Measurements from ENCODE around the gene AFG3L2. TPM values are rescaled to one million over a fixed set of nuclear protein-coding genes. Genes with fewer than 3 reads are reported as not detected.
A peak's percentile ranks its signal among the peaks of the same experiment; 100 is the strongest.

AFG3L2 gene
- total and polyA plus RNA-seq, 2 of the 13 experiments (the other 11 are each of a cell fraction or from before 2014, with no cell fraction given), result 28.6 to 86.9 TPM

- TF ChIP-seq, protein P1, sequence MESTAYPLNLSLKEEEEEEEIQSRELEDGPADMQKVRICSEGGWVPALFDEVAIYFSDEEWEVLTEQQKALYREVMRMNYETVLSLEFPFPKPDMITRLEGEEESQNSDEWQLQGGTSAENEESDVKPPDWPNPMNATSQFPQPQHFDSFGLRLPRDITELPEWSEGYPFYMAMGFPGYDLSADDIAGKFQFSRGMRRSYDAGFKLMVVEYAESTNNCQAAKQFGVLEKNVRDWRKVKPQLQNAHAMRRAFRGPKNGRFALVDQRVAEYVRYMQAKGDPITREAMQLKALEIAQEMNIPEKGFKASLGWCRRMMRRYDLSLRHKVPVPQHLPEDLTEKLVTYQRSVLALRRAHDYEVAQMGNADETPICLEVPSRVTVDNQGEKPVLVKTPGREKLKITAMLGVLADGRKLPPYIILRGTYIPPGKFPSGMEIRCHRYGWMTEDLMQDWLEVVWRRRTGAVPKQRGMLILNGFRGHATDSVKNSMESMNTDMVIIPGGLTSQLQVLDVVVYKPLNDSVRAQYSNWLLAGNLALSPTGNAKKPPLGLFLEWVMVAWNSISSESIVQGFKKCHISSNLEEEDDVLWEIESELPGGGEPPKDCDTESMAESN (CRISPR knock-in tag; conservative IDR thresholded peaks at IDR 0.05), result no peak
- no peak for TF ChIP-seq RELA (CRISPR knock-in tag; IDR thresholded peaks at IDR 0.05)
These were observed 833 bp downstream of the AFG3L2 start (continued) for GRCh38 chr18:12376034-12376753.

GRCh38 chr18:12374401-12374800 is 2.6 kb downstream of the AFG3L2 start:
- 97% methylated on average over 5 of the region's 6 CpGs for WGBS (ENCODE audit: low lambda C conversion rate)
- H3K27me3 ChIP-seq (ENCODE audit: control insufficient read depth in 1 of 2, insufficient read depth in 2 of 2, low read length in 2 of 2), result no peaks in the 10 kb centered on the region; a peak in 1 of 5 replicates
- H3K4me3 ChIP-seq (replicated peaks in 1 of 3; ENCODE audit: insufficient read depth in 1 of 3, low read depth in 2 of 3, low read length in 3 of 3), result no peak overlapping the region
- H3K9ac ChIP-seq (ENCODE audit: insufficient read depth, low read depth, low read length), result no peak overlapping the region
- H3K79me2 ChIP-seq (ENCODE audit: insufficient read depth, low read length), result peaks cover 61% of the 10 kb centered on the region
- ChIA-PET CTCF (ENCODE audit: low intra/inter-chr PET ratio, low total read pairs) (no interaction called here), POLR2A (no interaction called here)
- H3K36me3 ChIP-seq (replicated peaks in 1 of 2; ENCODE audit: control insufficient read depth in 1 of 2, insufficient read depth in 2 of 2, low read length in 2 of 2), result peaks cover 0 to 11% of the 10 kb centered on the region in 2 experiments; a peak in 3 of 5 replicates
- H3K4me2 ChIP-seq (ENCODE audit: low read depth, low read length), result peak overlapping the region; percentile 99
- intact Hi-C loops (cut with micrococcal nuclease; ENCODE audit: unreplicated experiment) (loop anchor here (10.0 kb wide), 1 partner anchor 570 kb away; the partner anchor contains the start of gene SEH1L), in situ Hi-C loops (cut with HindIII; ENCODE audit: extremely low pct_ligation_motif_present, low pct_unique_long_range_greater_than_20kb) (no loop called here)
- TF ChIP-seq NONO (IDR thresholded peaks at IDR 0.05) (no peak), NONO (CRISPR knock-in tag; conservative IDR thresholded peaks at IDR 0.05) (no peak), PATZ1 (CRISPR knock-in tag; IDR thresholded peaks at IDR 0.05) (no peak), ZBTB10 (CRISPR knock-in tag; IDR thresholded peaks at IDR 0.05; ENCODE audit: borderline replicate concordance) (no peak), BHLHE40 (IDR thresholded peaks at IDR 0.05; ENCODE audit: low read length) (no peak)
- ATAC-seq (no peak), DNase-seq (ENCODE audit: low spot score) (no peak), FAIRE-seq (no peak)
- no peak overlapping the region for H2AFZ ChIP-seq (ENCODE audit: low read length)
- H3K9me3 ChIP-seq (ENCODE audit: low read length), result no peaks in the 10 kb centered on the region
- H3K27ac ChIP-seq (ENCODE audit: extremely low read length, insufficient read depth, low read length), result no peak overlapping the region
- peaks cover 39% of the 10 kb centered on the region for H4K20me1 ChIP-seq (ENCODE audit: insufficient read depth, low read length)
- TSS peak; percentile 32 for BruUV-seq (replicated peaks)
- H3K4me1 ChIP-seq (ENCODE audit: insufficient read depth, low read length), result peaks cover 38% of the 10 kb centered on the region

All from HepG2 (cell line).